GM18951 (cell line): Measurements from ENCODE around the gene IRF3.
"Not testable (repeated sequence)": the region's sequence is repeated elsewhere in the genome, so short reads cannot be mapped to it uniquely, and the experiment has no call there.

Source experiments
- POLR2A ChIP-seq: IDR thresholded peaks from 4 replicates; pipeline ENCODE4 v1.6.1; 2011; ENCODE audit warnings: mild to moderate bottlenecking; ENCODE audit not compliant: insufficient read length, insufficient read depth; ENCODE audit errors: extremely low read depth
- in situ Hi-C: fragments of 300-500 bp; cut with MboI; formaldehyde crosslinking; loops from one replicate; pipeline ENCODE4 v1.12.0; 2022; ENCODE audit warnings: low sequenced_read_pairs, mixed read lengths, inconsistent platforms; ENCODE audit not compliant: unreplicated experiment

The IRF3 gene

DNA sequence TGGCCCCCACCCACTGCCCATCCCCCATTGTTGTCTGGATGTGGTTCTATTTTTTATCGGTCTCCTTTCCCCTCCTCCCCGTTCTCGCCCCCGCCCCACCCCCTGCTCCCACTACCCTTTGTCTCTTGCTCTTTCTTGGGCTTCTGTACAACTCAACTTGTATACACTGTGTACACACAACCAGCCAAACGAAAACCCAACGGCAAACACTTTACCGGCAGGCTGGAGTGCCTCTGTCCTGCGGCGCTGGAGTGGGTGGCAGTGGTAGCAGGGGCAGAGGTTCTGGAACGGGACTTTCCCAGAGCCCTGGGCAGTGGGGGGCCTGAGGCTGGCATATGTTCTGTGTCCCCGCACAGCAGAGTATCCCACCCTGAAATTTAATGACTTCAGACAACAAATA lies 39.4 kb downstream of the IRF3 start:
- TF ChIP-seq POLR2A, result no peak
- in situ Hi-C loops, result no loop called here

DNA sequence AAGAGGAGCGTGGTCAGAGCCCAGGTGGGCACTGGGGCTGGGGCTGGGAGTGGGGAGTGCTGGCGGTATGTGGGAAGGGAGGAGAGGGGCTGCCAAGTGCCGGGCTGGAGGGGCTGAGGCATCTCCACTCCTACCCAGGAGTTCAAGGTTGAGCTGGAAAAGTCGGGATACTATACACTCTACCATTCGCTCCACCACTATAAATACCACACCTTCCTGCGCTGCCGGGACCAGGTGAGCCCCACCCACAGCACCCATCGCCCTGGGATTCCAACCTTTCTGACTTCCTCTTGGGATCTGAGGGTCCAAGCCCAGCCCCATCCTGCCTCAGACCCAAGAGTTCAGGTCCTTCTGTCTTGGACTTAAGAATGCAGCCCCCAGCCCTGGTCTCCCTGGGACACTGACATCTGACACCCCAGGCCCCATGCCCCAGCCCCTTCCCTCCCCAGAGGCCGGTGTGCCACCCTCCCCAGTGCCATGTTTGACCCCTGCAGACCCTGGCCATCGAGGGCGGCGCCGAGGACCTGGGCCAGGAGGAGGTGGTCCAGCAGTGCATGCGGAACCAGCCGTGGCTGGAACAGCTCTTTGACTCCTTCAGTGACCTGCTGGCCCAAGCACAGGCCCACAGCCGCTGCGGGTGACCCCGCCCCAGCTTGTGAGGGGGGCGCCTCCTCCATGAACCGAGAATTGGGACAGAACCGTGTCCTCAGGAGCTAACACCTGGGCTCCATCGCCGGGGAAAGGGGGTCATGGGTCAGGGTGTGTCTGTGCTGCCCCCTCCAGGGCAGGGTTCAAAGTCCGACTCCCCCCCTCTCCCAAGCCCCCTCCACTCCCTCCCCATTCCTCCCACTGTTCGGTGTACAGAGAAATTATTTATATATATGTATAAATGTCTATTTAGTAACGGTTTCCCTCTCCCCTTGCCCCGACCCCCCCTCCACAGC lies 40.4 kb downstream of the IRF3 start:
- TF ChIP-seq POLR2A, result no peak
- in situ Hi-C loops, result no loop called here

DNA sequence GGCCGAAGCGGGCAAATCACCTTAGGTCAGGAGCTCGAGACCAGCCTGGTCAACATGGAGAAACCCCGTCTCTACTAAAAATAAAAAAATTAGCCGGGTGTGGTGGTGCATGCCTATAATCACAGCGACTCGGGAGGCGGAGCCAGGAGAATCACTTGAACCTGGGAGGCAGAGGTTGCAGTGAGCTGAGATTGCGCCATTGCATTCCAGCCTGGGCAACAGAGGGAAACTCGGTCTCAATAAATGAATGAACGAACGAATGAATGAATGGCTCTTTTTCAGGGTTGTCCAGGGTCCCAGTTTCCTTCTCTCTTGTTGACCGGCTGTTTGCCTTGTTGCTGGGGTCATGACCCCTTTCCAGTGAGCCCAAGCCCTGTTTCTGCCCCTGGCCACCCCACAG lies 47.8 kb downstream of the IRF3 start:
- in situ Hi-C loops, result not testable (repeated sequence)

DNA sequence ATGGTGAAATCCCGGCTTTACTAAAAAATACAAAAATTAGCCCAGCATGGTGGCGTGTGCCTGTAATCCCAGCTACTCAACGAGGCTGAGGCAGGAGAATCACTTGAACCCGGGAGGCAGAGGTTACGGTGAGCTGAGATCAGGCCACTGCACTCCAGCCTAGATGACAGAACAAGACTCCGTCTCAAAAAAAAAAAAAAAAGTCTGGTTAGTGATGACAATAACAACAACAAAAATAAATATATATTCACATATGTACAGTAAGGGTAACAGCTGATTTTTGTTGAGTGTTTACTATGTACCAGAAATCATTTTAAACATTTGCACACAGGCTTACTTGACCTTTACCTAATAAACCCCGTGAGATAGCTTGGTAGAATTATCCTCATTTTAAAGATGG lies 48.7 kb downstream of the IRF3 start:
- in situ Hi-C loops, result no loop called here
- TF ChIP-seq POLR2A, result no peak

DNA sequence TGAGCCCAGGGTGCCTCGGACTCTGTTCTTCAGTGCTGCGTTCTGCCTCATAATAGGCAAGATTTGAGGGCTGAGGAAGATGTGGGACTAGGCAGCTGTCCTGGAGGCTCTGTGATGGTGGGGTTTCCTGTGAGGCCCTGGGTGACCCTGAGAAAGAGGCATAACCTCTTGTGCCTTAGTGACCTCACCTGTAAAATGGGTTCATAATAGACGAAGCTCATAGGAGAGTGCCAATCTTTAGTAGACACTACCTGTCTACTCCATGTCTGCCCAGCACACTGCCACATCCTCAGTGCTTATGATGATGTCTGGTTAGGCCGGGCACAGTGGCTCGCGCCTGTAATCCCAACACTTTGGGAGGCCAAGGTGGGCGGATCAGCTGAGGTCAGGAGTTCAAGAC lies 49.1 kb downstream of the IRF3 start:
- TF ChIP-seq POLR2A, result no peak
- in situ Hi-C loops, result no loop called here

DNA sequence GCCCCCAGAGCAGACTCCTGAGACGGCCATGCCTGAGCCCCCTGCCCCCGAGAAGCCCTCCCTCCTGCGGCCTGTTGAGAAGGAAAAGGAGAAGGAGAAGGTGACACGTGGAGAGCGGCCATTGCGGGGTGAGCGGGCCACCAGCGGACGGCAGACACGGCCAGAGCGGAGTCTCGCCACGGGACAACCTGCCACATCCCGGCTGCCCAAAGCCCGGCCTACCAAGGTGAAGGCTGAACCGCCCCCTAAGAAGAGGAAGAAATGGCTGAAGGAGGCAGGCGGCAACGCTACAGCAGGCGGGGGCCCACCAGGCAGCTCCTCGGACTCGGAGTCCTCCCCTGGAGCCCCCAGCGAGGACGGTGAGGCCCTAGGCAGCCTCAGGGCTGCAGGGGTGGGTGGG lies 49.8 kb downstream of the IRF3 start:
- in situ Hi-C loops, result no loop called here
- TF ChIP-seq POLR2A, result no peak

DNA sequence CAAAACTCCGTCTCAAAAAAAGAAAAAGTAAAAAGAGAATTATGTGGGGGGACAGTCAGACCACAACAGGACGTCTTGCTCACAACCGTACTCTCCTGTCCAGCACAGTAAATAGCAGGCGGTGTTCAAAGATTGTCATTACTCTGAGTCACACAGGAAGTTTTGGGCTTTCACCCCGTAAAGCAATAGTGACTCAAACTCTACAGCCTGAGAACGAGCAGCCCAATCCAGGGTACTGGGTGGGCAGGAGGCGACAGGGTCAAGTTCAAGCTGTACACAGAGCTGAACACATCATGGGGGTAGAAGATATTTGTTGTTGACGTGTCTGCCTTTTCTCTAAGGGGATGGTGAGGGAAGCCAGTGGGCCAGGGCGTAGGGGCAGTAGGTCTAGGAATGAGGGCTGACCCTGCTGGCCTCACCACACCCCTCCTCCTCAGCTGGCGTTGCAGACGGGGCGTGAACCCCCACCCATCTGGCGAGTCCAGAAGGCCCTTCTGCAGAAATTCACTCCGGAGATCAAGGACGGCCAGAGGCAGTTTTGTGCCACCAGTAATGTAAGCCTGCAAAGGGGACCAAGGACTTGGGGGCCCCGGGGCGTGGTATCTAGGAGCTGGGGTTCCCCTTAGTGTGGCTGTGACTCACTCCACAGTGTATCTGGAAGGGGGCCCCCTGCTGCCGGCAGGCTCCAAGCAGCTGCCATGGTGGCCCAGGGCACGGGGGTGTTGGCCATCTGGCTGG lies 51.4 kb downstream of the IRF3 start:
- no peak for TF ChIP-seq POLR2A
- in situ Hi-C loops, result no loop called here

DNA sequence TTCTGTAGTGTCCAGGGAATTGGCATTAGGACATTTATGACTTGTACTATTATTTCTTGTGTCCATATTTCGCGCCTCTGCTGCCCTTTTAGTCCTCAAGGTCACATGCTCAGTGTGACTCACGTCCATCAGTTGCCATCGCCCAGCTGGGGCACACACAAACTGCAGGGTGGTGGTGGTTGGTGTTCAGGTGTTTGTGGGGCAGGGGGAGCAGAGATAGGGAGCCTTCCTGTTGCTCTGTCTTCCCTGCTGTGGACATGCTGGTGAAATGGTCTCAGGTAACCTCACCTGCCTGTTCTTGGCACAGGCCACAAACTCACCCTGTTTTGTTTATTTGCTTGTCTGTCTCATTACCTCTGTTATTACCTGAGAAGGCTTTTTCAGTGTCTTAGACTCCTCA lies 52.3 kb downstream of the IRF3 start:
- in situ Hi-C loops, result no loop called here
- TF ChIP-seq POLR2A, result no peak
